GM12878 (cell line): ENCODE results near the gene PTK7. TPM values are rescaled to one million over a fixed set of nuclear protein-coding genes. Genes with fewer than 3 reads are reported as not detected.
A peak's percentile ranks its signal among the peaks of the same experiment; 100 is the strongest.

Source experiments
- ASH2L ChIP-seq: fragments of 300-600, 200-600 bp; sonication (generic); IDR thresholded peaks from 2 replicates; pipeline ENCODE4 v1.6.1; 2017; ENCODE audit warnings: low read depth, mild to moderate bottlenecking, borderline replicate concordance
- BCL11A ChIP-seq: IDR thresholded peaks from 2 replicates; pipeline ENCODE4 v1.6.1; 2011; ENCODE audit warnings: low read depth, low read length
- CHD2 ChIP-seq: IDR thresholded peaks from 2 replicates; pipeline ENCODE4 v1.6.1; 2011; ENCODE audit warnings: low read depth, low read length, improper control_type of control experiment, borderline replicate concordance
- E4F1 ChIP-seq: fragments of 450-650 bp; IDR thresholded peaks from 2 replicates; pipeline ENCODE4 v1.6.1; 2018; ENCODE audit warnings: borderline replicate concordance, mild to moderate bottlenecking; ENCODE audit not compliant: partially characterized antibody
- HSF1 ChIP-seq: fragments of 150-350 bp; IDR thresholded peaks from 2 replicates; pipeline ENCODE4 v1.6.1; 2014; ENCODE audit warnings: mild to moderate bottlenecking, low read depth, low read length
- MLLT1 ChIP-seq: fragments of 450-650 bp; IDR thresholded peaks from 2 replicates; pipeline ENCODE4 v1.6.1; 2016; ENCODE audit warnings: mild to moderate bottlenecking
- NBN ChIP-seq: fragments of 450-650 bp; IDR thresholded peaks from 2 replicates; pipeline ENCODE4 v1.6.1; 2016
- NFXL1 ChIP-seq: fragments of 450-650 bp; IDR thresholded peaks from 2 replicates; pipeline ENCODE4 v1.6.1; 2017; ENCODE audit warnings: antibody characterized with exemption, mild to moderate bottlenecking, borderline replicate concordance
- RELB ChIP-seq: fragments of 450-650 bp; IDR thresholded peaks from 2 replicates; pipeline ENCODE4 v1.6.1; 2017; ENCODE audit warnings: low read depth, mild to moderate bottlenecking, moderate library complexity
- SIN3A ChIP-seq: IDR thresholded peaks from 2 replicates; pipeline ENCODE4 v1.6.1; 2012; ENCODE audit warnings: low read depth, low read length, improper control_type of control experiment
- SREBF2 ChIP-seq: IDR thresholded peaks from 2 replicates; pipeline ENCODE4 v1.6.1; 2012; ENCODE audit warnings: mild to moderate bottlenecking, low read length
- STAT1 ChIP-seq: fragments of 450-650 bp; conservative IDR thresholded peaks from 2 replicates; pipeline ENCODE4 v1.6.1; 2014; ENCODE audit warnings: antibody characterized with exemption, mild to moderate bottlenecking
- SUZ12 ChIP-seq: fragments of 200-600 bp; sonication (generic); IDR thresholded peaks from one replicate; pipeline ENCODE4 v1.6.1; 2018; ENCODE audit warnings: antibody characterized with exemption, mild to moderate bottlenecking; ENCODE audit not compliant: unreplicated experiment
- TARDBP ChIP-seq: IDR thresholded peaks from 2 replicates; pipeline ENCODE4 v1.6.1; 2016; ENCODE audit warnings: borderline replicate concordance
- YBX1 ChIP-seq: fragments of 450-650 bp; IDR thresholded peaks from 2 replicates; pipeline ENCODE4 v1.6.1; 2016; ENCODE audit warnings: antibody characterized with exemption
- ZBED1 ChIP-seq: IDR thresholded peaks from 2 replicates; pipeline ENCODE4 v1.6.1; 2016; ENCODE audit warnings: borderline replicate concordance
- ZNF24 ChIP-seq: fragments of 450-650 bp; IDR thresholded peaks from 2 replicates; pipeline ENCODE4 v1.6.1; 2017; ENCODE audit warnings: antibody characterized with exemption, mild to moderate bottlenecking
- ZNF274 ChIP-seq: IDR thresholded peaks from one replicate; pipeline ENCODE4 v1.8.0; 2011; ENCODE audit not compliant: insufficient read length, insufficient read depth
- ZNF384 ChIP-seq: IDR thresholded peaks from 2 replicates; pipeline ENCODE4 v1.6.1; 2012; ENCODE audit warnings: low read depth, mild to moderate bottlenecking, low read length, improper control_type of control experiment, borderline replicate concordance
- ZZZ3 ChIP-seq: IDR thresholded peaks from 2 replicates; pipeline ENCODE4 v1.6.1; 2011; ENCODE audit warnings: low read depth; ENCODE audit not compliant: control insufficient read depth, insufficient read length
- polyA plus RNA-seq, 11 experiments: library from polyadenylated mRNA; depleted of rRNA in 4 of 11; unstranded in 6 of 11; stranded (reverse) in 5 of 11; fragments of >200 nt; fragmentation: Nextera tagmentation in 4 of 11; fragmentation: Illumina TruSeq in 1 of 11; extraction: Ambion mirVana in 4 of 11; extraction: Trizol in 1 of 11; gene quantifications; 1 replicate in 1 of 11; 2 replicates in 10 of 11; pipeline versions ENCODE4 v1.2.1 to v1.2.3, GENCODE V29; 2011 to 2016; ENCODE audit warnings: inconsistent platforms in 2 of 11, missing spikeins in 2 of 11, low read depth in 1 of 11
- total RNA-seq, 4 experiments: library from RNA; depleted of rRNA in 3 of 4; stranded (reverse); fragments of >200 nt in 3 of 4; fragmentation: Illumina TruSeq in 1 of 4; extraction: Trizol in 1 of 4; gene quantifications; 2 replicates each; pipeline versions ENCODE4 v1.2.1 to v1.2.3, GENCODE V29; 2013 to 2021

The PTK7 gene
- total and polyA plus RNA-seq, 10 of the 15 experiments (the other 5 are each of a cell fraction or from before 2014, with no cell fraction given), result 0.18 to 14.4 (median 3.3) TPM; not detected in 1

GRCh38 chr6:43059168-43060033 is 16.7 kb upstream of the PTK7 start, which contains the start of the genes KLC4 and MRPL2 (continued):
- TF ChIP-seq RELB (peak; percentile 89), CHD2 (peak; percentile 78), BCL11A (no peak), TARDBP (peak; percentile 74; the same call in 1 of the 2 replicates), ZZZ3 (no peak), SUZ12 (no peak), MLLT1 (peak; percentile 90), ZNF384 (no peak), YBX1 (no peak), ZBED1 (no peak), ZNF24 (no peak), SIN3A (peak; percentile 90; the same call in 1 of the 2 replicates), ASH2L (peak; percentile 27; the same call in 1 of the 2 replicates), HSF1 (no peak), E4F1 (no peak), NFXL1 (no peak), ZNF274 (no peak), SREBF2 (no peak), NBN (peak; percentile 96), STAT1 (no peak)
